IPS DF 6.9 (cell line): ENCODE measurements around the gene OPCML.

Experiments used
- DNase-seq: peaks from one replicate; pipeline ENCODE4 v3.0.0-alpha.2; 2013; ENCODE audit warnings: low read depth, low spot score
- H3K27ac ChIP-seq: one replicate; pipeline ENCODE4 v1.5.1; 2013; ENCODE audit warnings: low read length, control low read depth
- H3K27me3 ChIP-seq: 2 replicates; pipeline ENCODE4 v1.6.1; 2013; ENCODE audit warnings: mild to moderate bottlenecking, low read length; ENCODE audit not compliant: control insufficient read depth, insufficient read depth
- H3K36me3 ChIP-seq: 2 replicates; pipeline ENCODE4 v1.6.1; 2013; ENCODE audit warnings: low read length; ENCODE audit not compliant: control insufficient read depth, insufficient read depth
- H3K4me1 ChIP-seq: 2 replicates; pipeline ENCODE4 v1.6.1; 2013; ENCODE audit warnings: low read length; ENCODE audit not compliant: control insufficient read depth, insufficient read depth
- H3K4me3 ChIP-seq: 2 replicates; pipeline ENCODE4 v1.5.1; 2013; ENCODE audit warnings: mild to moderate bottlenecking, low read length
- H3K9me3 ChIP-seq: 2 replicates; pipeline ENCODE4 v1.6.1; 2013; ENCODE audit warnings: low read length, inconsistent platforms; ENCODE audit not compliant: control insufficient read depth, insufficient read depth
- WGBS: extraction: QIAGEN DNeasy Blood & Tissue Kit; methylation state at CpG from one replicate; pipeline ENCODE4 v1.1.7; 2013; ENCODE audit warnings: mixed read lengths, missing lambda C conversion rate; ENCODE audit not compliant: insufficient read length, insufficient coverage; 5-methylcytosine and 5-hydroxymethylcytosine counted together

OPCML gene

GRCh38 chr11:132564091-132564885 is 968.0 kb downstream of the OPCML start:
- no peak overlapping the region for H3K4me3 ChIP-seq
- no peaks in the 10 kb centered on the region for H3K9me3 ChIP-seq
- H3K4me1 ChIP-seq = no peaks in the 10 kb centered on the region
- H3K27me3 ChIP-seq = no peaks in the 10 kb centered on the region
- DNase-seq = no peak
- no peak overlapping the region for H3K27ac ChIP-seq
- WGBS = no CpG with 5 or more reads among the region's 8 CpGs
- no peaks in the 10 kb centered on the region for H3K36me3 ChIP-seq

GRCh38 chr11:132563050-132563449 is 969.3 kb downstream of the OPCML start:
- no CpG with 5 or more reads among the region's 2 CpGs for WGBS
- H3K27ac ChIP-seq = no peak overlapping the region
- no peaks in the 10 kb centered on the region for H3K36me3 ChIP-seq
- no peaks in the 10 kb centered on the region for H3K4me1 ChIP-seq
- DNase-seq = no peak
- H3K9me3 ChIP-seq = no peaks in the 10 kb centered on the region
- no peaks in the 10 kb centered on the region for H3K27me3 ChIP-seq
- H3K4me3 ChIP-seq = no peak overlapping the region

- no peak overlapping the region for H3K4me3 ChIP-seq
- no peaks in the 10 kb centered on the region for H3K36me3 ChIP-seq
- WGBS = no CpG with 5 or more reads among the region's 2 CpGs
- H3K9me3 ChIP-seq = no peaks in the 10 kb centered on the region
- no peak for DNase-seq
- no peak overlapping the region for H3K27ac ChIP-seq
- H3K27me3 ChIP-seq = no peaks in the 10 kb centered on the region
- H3K4me1 ChIP-seq = no peaks in the 10 kb centered on the region
These were observed 970.4 kb downstream of the OPCML start for GRCh38 chr11:132561937-132562336.

GRCh38 chr11:132559331-132560036 is 972.8 kb downstream of the OPCML start:
- Histone ChIP-seq H3K4me3 (no peak overlapping the region), H3K27ac (no peak overlapping the region), H3K4me1 (no peaks in the 10 kb centered on the region), H3K27me3 (no peaks in the 10 kb centered on the region), H3K9me3 (no peaks in the 10 kb centered on the region), H3K36me3 (no peaks in the 10 kb centered on the region)
- no peak for DNase-seq
- WGBS = no CpG with 5 or more reads among the region's 5 CpGs

- H3K36me3 ChIP-seq = no peaks in the 10 kb centered on the region
- no peaks in the 10 kb centered on the region for H3K27me3 ChIP-seq
- H3K4me3 ChIP-seq = no peak overlapping the region
- H3K9me3 ChIP-seq = no peaks in the 10 kb centered on the region
- H3K27ac ChIP-seq = no peak overlapping the region
- no peaks in the 10 kb centered on the region for H3K4me1 ChIP-seq
- no CpG with 5 or more reads among the region's 2 CpGs for WGBS
- DNase-seq = no peak
These were observed 976.0 kb downstream of the OPCML start for GRCh38 chr11:132556316-132556715.

GRCh38 chr11:132555617-132556016 is 976.7 kb downstream of the OPCML start:
- H3K4me1 ChIP-seq = no peaks in the 10 kb centered on the region
- H3K27ac ChIP-seq = no peak overlapping the region
- no CpG with 5 or more reads among the region's 3 CpGs for WGBS
- H3K4me3 ChIP-seq = no peak overlapping the region
- no peaks in the 10 kb centered on the region for H3K36me3 ChIP-seq
- DNase-seq = no peak
- H3K9me3 ChIP-seq = no peaks in the 10 kb centered on the region
- H3K27me3 ChIP-seq = no peaks in the 10 kb centered on the region

- Histone ChIP-seq H3K36me3 (no peaks in the 10 kb centered on the region), H3K4me1 (no peaks in the 10 kb centered on the region), H3K27me3 (no peaks in the 10 kb centered on the region), H3K27ac (no peak overlapping the region), H3K9me3 (no peaks in the 10 kb centered on the region), H3K4me3 (no peak overlapping the region)
- WGBS = no CpG with 5 or more reads among the region's 5 CpGs
- DNase-seq = no peak
These were observed 981.3 kb downstream of the OPCML start for GRCh38 chr11:132551016-132551415.

- Histone ChIP-seq H3K27ac (no peak overlapping the region), H3K4me1 (no peaks in the 10 kb centered on the region), H3K4me3 (no peak overlapping the region), H3K27me3 (no peaks in the 10 kb centered on the region), H3K9me3 (no peaks in the 10 kb centered on the region), H3K36me3 (no peaks in the 10 kb centered on the region)
- no peak for DNase-seq
- no CpG with 5 or more reads among the region's 6 CpGs for WGBS
These were observed 982.7 kb downstream of the OPCML start for GRCh38 chr11:132549561-132549960.

- H3K4me1 ChIP-seq = no peaks in the 10 kb centered on the region
- no peak overlapping the region for H3K27ac ChIP-seq
- no peak for DNase-seq
- no peaks in the 10 kb centered on the region for H3K36me3 ChIP-seq
- no peaks in the 10 kb centered on the region for H3K27me3 ChIP-seq
- no peaks in the 10 kb centered on the region for H3K9me3 ChIP-seq
- WGBS = no CpG with 5 or more reads among the region's 7 CpGs
- no peak overlapping the region for H3K4me3 ChIP-seq
These were observed 983.3 kb downstream of the OPCML start for GRCh38 chr11:132549001-132549400.

GRCh38 chr11:132544007-132544406 is 988.3 kb downstream of the OPCML start:
- H3K9me3 ChIP-seq = no peaks in the 10 kb centered on the region
- WGBS = no CpG with 5 or more reads among the region's 5 CpGs

More at GRCh38 chr11:132544007-132544406, 988.3 kb downstream of the OPCML start:
- H3K27me3 ChIP-seq = no peaks in the 10 kb centered on the region
- H3K4me1 ChIP-seq = no peaks in the 10 kb centered on the region
- H3K4me3 ChIP-seq = no peak overlapping the region
- no peak for DNase-seq
- H3K27ac ChIP-seq = no peak overlapping the region
- H3K36me3 ChIP-seq = no peaks in the 10 kb centered on the region
